ENCODE measurements around the gene VN1R5. TPM values are rescaled to one million over a fixed set of nuclear protein-coding genes. Genes with fewer than 3 reads are reported as not detected.
A peak's percentile ranks its signal among the peaks of the same experiment; 100 is the strongest.

Gene VN1R5
- total and polyA plus RNA-seq, 2 of the 13 experiments (the other 11 are each of a cell fraction or from before 2014, with no cell fraction given) = not detected

DNA sequence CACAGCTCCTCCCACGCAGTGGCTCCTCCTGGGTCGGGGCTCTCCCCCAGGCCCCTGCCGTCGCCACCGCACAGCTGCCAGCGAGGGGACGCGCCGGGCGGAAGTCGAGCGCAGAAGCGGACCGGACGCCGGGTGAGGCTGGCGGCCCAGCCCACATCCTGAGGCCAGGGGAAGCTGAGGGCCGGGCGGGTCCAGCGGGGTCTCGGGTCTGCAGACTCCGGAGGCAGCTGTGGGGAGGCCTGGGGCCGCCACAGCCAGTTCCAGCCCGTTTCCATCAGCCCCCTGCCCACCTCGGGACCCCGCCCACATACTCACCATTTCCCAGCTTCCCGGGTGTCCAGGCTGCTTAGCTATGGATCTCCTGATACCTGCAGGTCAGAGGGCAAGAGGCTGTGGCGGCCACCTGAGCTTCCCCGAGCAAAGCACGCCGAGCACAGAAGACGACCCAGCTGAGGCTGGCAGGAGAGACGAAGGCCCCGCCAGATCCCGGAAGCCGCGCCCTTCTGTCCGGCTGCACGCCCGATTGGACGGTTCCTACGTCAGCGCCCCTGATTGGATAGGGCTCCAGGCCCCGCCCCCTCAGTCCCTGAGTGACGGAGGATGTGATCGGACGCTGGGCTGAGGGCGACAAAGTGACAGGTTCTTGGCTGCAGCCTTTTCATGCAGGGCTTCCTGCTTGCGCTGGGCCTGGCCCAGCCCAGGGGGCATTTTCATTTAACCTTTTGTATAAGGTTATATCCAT is 45.3 kb upstream of the VN1R5 start (continued):
- TF ChIP-seq ELF4 (CRISPR knock-in tag; IDR thresholded peaks at IDR 0.05; ENCODE audit: borderline replicate concordance) = peak; percentile 84; the same call in 1 of the 2 replicates
- no peak for TF ChIP-seq SCMH1 (CRISPR knock-in tag; IDR thresholded peaks at IDR 0.05; ENCODE audit: borderline replicate concordance)
- peak; percentile 46; the same call in 1 of the 2 replicates for TF ChIP-seq PHF20 (CRISPR knock-in tag; IDR thresholded peaks at IDR 0.05)
- TF ChIP-seq ZNF383 (CRISPR knock-in tag; IDR thresholded peaks at IDR 0.05; ENCODE audit: borderline replicate concordance) = no peak
- TF ChIP-seq HDAC1 (CRISPR knock-in tag; IDR thresholded peaks at IDR 0.05) = peak; percentile 95
- no peak for TF ChIP-seq TBP (CRISPR knock-in tag; IDR thresholded peaks at IDR 0.05)
- 0 out of 2 replicates have a peak, but pooled peaks have one; percentile 46 for TF ChIP-seq ZNF430 (CRISPR knock-in tag; IDR thresholded peaks at IDR 0.05)
- TF ChIP-seq GTF3A (CRISPR knock-in tag; conservative IDR thresholded peaks at IDR 0.05) = no peak
- TF ChIP-seq ZNF34 (CRISPR knock-in tag; IDR thresholded peaks at IDR 0.05; ENCODE audit: borderline replicate concordance) = no peak
- TF ChIP-seq ZSCAN9 (CRISPR knock-in tag; IDR thresholded peaks at IDR 0.05; ENCODE audit: borderline replicate concordance) = no peak
- TF ChIP-seq PRPF4 (IDR thresholded peaks at IDR 0.05; ENCODE audit: low read depth, low read length, poor library complexity, severe bottlenecking) = no peak
- TF ChIP-seq NFE2 (CRISPR knock-in tag; IDR thresholded peaks at IDR 0.05) = no peak
- TF ChIP-seq ZNF777 (CRISPR knock-in tag; IDR thresholded peaks at IDR 0.05) = 0 out of 2 replicates have a peak, but pooled peaks have one; percentile 38
- no peak for TF ChIP-seq ZNF639 (CRISPR knock-in tag; conservative IDR thresholded peaks at IDR 0.05)
- TF ChIP-seq ZEB1 (IDR thresholded peaks at IDR 0.05; ENCODE audit: insufficient replicate concordance, low read depth) = no peak
- no peak for TF ChIP-seq RORA (CRISPR knock-in tag; IDR thresholded peaks at IDR 0.05)
- no peak for TF ChIP-seq SNRNP70 (IDR thresholded peaks at IDR 0.05; ENCODE audit: low read depth, low read length)
- no peak for TF ChIP-seq ZBTB34 (CRISPR knock-in tag; IDR thresholded peaks at IDR 0.05)
- no peak for TF ChIP-seq DNMT3B (CRISPR knock-in tag; conservative IDR thresholded peaks at IDR 0.05)
- TF ChIP-seq, protein P1, sequence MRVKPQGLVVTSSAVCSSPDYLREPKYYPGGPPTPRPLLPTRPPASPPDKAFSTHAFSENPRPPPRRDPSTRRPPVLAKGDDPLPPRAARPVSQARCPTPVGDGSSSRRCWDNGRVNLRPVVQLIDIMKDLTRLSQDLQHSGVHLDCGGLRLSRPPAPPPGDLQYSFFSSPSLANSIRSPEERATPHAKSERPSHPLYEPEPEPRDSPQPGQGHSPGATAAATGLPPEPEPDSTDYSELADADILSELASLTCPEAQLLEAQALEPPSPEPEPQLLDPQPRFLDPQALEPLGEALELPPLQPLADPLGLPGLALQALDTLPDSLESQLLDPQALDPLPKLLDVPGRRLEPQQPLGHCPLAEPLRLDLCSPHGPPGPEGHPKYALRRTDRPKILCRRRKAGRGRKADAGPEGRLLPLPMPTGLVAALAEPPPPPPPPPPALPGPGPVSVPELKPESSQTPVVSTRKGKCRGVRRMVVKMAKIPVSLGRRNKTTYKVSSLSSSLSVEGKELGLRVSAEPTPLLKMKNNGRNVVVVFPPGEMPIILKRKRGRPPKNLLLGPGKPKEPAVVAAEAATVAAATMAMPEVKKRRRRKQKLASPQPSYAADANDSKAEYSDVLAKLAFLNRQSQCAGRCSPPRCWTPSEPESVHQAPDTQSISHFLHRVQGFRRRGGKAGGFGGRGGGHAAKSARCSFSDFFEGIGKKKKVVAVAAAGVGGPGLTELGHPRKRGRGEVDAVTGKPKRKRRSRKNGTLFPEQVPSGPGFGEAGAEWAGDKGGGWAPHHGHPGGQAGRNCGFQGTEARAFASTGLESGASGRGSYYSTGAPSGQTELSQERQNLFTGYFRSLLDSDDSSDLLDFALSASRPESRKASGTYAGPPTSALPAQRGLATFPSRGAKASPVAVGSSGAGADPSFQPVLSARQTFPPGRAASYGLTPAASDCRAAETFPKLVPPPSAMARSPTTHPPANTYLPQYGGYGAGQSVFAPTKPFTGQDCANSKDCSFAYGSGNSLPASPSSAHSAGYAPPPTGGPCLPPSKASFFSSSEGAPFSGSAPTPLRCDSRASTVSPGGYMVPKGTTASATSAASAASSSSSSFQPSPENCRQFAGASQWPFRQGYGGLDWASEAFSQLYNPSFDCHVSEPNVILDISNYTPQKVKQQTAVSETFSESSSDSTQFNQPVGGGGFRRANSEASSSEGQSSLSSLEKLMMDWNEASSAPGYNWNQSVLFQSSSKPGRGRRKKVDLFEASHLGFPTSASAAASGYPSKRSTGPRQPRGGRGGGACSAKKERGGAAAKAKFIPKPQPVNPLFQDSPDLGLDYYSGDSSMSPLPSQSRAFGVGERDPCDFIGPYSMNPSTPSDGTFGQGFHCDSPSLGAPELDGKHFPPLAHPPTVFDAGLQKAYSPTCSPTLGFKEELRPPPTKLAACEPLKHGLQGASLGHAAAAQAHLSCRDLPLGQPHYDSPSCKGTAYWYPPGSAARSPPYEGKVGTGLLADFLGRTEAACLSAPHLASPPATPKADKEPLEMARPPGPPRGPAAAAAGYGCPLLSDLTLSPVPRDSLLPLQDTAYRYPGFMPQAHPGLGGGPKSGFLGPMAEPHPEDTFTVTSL (CRISPR knock-in tag; IDR thresholded peaks at IDR 0.05; ENCODE audit: borderline replicate concordance) = no peak
- no peak for TF ChIP-seq ISX (CRISPR knock-in tag; conservative IDR thresholded peaks at IDR 0.05)
- TF ChIP-seq PCBP2 (optimal IDR thresholded peaks at IDR 0.05; ENCODE audit: low read depth, low read length, poor library complexity, severe bottlenecking) = no peak
- no peak for TF ChIP-seq FLYWCH1 (CRISPR knock-in tag; IDR thresholded peaks at IDR 0.05)
